Panc1 (cell line): Measurements from ENCODE around the gene USP44. TPM values are rescaled to one million over a fixed set of nuclear protein-coding genes. Genes with fewer than 3 reads are reported as not detected.

Experiments used
- ATAC-seq: fragments of 200-7000 bp; cut with Tn5 transposase; 2 replicates; pipeline ENCODE4 v1.9.1; 2020; ENCODE audit warnings: mild to moderate bottlenecking, moderate library complexity
- BruUV-seq: library from RNA; stranded (reverse); fragments of 400-500 nt; replicated peaks from 2 replicates; lab custom pipeline; 2021; lab: Mats Ljungman, UMichigan
- CTCF ChIA-PET: fragments of 300-600 bp; sonication (Branson Sonifier 250); formaldehyde crosslinking; loops from one replicate; lab custom pipeline; 2022; ENCODE audit warnings: antibody characterized with exemption; lab: Charles Lee
- POLR2A ChIA-PET: fragments of 300-600 bp; sonication (Branson Sonifier 250); formaldehyde crosslinking; loops from one replicate; lab custom pipeline; 2022; ENCODE audit warnings: antibody characterized with exemption; lab: Charles Lee
- DNase-seq: peaks from one replicate; pipeline ENCODE4 v3.0.0-alpha.2; 2010; ENCODE audit warnings: low read depth, low spot score
- H3K27ac ChIP-seq: 2 replicates; pipeline ENCODE4 v1.5.1; 2011; ENCODE audit warnings: mild to moderate bottlenecking, low read length, inconsistent platforms
- H3K27me3 ChIP-seq: fragments of 200-500 bp; sonication (Bioruptor generic); 2 replicates; pipeline ENCODE4 v1.6.0; 2014; ENCODE audit warnings: low read length, inconsistent platforms; ENCODE audit not compliant: control insufficient read depth, insufficient read depth
- H3K36me3 ChIP-seq: fragments of 200-500 bp; sonication (Bioruptor generic); 2 replicates; pipeline ENCODE4 v1.5.1; 2014; ENCODE audit warnings: inconsistent platforms, mild to moderate bottlenecking, low read length, moderate library complexity; ENCODE audit not compliant: control insufficient read depth, insufficient read depth
- H3K4me1 ChIP-seq: 2 replicates; pipeline ENCODE4 v1.5.1; 2011; ENCODE audit warnings: inconsistent platforms, mild to moderate bottlenecking, low read length, moderate library complexity; ENCODE audit not compliant: control insufficient read depth, insufficient read depth
- H3K4me3 ChIP-seq, 2 experiments: 2 replicates each; pipeline ENCODE4 v1.5.1; 2011 to 2012; ENCODE audit warnings: low read depth in 2 of 2, low read length in 2 of 2, mild to moderate bottlenecking in 2 of 2, inconsistent platforms in 1 of 2, moderate library complexity in 1 of 2
- H3K9me3 ChIP-seq: fragments of 200-500 bp; sonication (Bioruptor generic); 2 replicates; pipeline ENCODE4 v1.5.1; 2014; ENCODE audit warnings: low read depth, mild to moderate bottlenecking, inconsistent platforms, low read length, moderate library complexity; ENCODE audit not compliant: control insufficient read depth, insufficient read depth
- POLR2AphosphoS5 ChIP-seq: IDR thresholded peaks from 2 replicates; pipeline ENCODE4 v1.6.1; 2012; ENCODE audit warnings: mild to moderate bottlenecking, low read depth, low read length, moderate library complexity
- SIN3A ChIP-seq: IDR thresholded peaks from 2 replicates; pipeline ENCODE4 v1.6.1; 2012; ENCODE audit warnings: low read depth, mild to moderate bottlenecking, low read length, moderate library complexity, borderline replicate concordance; ENCODE audit not compliant: insufficient read depth
- TCF7L2 ChIP-seq: IDR thresholded peaks from 2 replicates; pipeline ENCODE4 v1.6.1; 2011; ENCODE audit warnings: mild to moderate bottlenecking, low read depth, low read length, inconsistent platforms
- in situ Hi-C: cut with HindIII; loops from 2 replicates; pipeline ENCODE4 v1.10.0; 2016; ENCODE audit warnings: low sequenced_read_pairs, low pct_unique_long_range_greater_than_20kb
- intact Hi-C: fragments of 100-400 bp; cut with micrococcal nuclease; formaldehyde crosslinking; loops from one replicate; pipeline ENCODE4 v1.10.0; 2022; ENCODE audit not compliant: unreplicated experiment
- total RNA-seq: library from RNA; stranded (reverse); gene quantifications from one replicate; pipeline ENCODE4 v1.2.1, GENCODE V29; 2021; ENCODE audit not compliant: unreplicated experiment
- TF ChIP-seq, protein P1 (sequence below): fragments of 450-650 bp; IDR thresholded peaks from 2 replicates; pipeline ENCODE4 v1.5.1; 2017; ENCODE audit warnings: mild to moderate bottlenecking
- TF ChIP-seq, protein P2 (sequence below), 2 experiments: IDR thresholded peaks; 2 replicates each; pipeline ENCODE4 v1.6.1; 2011 to 2012; ENCODE audit warnings: low read depth in 2 of 2, control low read depth in 1 of 2, low read length in 1 of 2, mild to moderate bottlenecking in 1 of 2, moderate library complexity in 1 of 2; ENCODE audit not compliant: insufficient read depth in 1 of 2

USP44 gene
- total RNA-seq, 1 experiment from 2014 or later: 0.10 TPM

DNA sequence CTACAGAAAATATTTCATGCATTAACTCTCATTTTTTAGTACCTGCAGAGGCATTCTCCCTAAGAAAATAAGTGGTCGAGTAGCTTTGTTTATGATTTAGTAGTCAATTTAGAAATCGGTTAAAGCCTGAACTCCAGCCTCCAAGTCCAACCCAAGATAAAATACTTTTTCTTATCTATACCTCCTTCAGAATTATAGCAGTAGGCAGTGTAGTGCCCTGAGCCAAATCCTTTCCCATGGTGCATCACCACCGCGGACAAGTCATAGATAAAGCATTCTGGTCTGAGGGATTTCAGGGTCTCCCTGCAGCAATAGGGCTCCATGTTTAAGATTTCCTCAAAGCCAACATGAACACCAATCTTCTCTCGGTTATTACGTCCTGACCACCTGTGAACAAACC lies 30.5 kb downstream of the USP44 start:
- H3K36me3 ChIP-seq: no peaks in the 10 kb centered on the region
- no TSS peak for BruUV-seq
- intact Hi-C loops: no loop called here
- no peak overlapping the region for H3K27ac ChIP-seq
- in situ Hi-C loops: no loop called here
- H3K4me1 ChIP-seq: no peaks in the 10 kb centered on the region
- TF ChIP-seq, protein P1, sequence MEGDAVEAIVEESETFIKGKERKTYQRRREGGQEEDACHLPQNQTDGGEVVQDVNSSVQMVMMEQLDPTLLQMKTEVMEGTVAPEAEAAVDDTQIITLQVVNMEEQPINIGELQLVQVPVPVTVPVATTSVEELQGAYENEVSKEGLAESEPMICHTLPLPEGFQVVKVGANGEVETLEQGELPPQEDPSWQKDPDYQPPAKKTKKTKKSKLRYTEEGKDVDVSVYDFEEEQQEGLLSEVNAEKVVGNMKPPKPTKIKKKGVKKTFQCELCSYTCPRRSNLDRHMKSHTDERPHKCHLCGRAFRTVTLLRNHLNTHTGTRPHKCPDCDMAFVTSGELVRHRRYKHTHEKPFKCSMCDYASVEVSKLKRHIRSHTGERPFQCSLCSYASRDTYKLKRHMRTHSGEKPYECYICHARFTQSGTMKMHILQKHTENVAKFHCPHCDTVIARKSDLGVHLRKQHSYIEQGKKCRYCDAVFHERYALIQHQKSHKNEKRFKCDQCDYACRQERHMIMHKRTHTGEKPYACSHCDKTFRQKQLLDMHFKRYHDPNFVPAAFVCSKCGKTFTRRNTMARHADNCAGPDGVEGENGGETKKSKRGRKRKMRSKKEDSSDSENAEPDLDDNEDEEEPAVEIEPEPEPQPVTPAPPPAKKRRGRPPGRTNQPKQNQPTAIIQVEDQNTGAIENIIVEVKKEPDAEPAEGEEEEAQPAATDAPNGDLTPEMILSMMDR: no peak
- no peak for TF ChIP-seq TCF7L2
- no peak for TF ChIP-seq SIN3A
- no peak for TF ChIP-seq POLR2AphosphoS5
- TF ChIP-seq, protein P2, sequence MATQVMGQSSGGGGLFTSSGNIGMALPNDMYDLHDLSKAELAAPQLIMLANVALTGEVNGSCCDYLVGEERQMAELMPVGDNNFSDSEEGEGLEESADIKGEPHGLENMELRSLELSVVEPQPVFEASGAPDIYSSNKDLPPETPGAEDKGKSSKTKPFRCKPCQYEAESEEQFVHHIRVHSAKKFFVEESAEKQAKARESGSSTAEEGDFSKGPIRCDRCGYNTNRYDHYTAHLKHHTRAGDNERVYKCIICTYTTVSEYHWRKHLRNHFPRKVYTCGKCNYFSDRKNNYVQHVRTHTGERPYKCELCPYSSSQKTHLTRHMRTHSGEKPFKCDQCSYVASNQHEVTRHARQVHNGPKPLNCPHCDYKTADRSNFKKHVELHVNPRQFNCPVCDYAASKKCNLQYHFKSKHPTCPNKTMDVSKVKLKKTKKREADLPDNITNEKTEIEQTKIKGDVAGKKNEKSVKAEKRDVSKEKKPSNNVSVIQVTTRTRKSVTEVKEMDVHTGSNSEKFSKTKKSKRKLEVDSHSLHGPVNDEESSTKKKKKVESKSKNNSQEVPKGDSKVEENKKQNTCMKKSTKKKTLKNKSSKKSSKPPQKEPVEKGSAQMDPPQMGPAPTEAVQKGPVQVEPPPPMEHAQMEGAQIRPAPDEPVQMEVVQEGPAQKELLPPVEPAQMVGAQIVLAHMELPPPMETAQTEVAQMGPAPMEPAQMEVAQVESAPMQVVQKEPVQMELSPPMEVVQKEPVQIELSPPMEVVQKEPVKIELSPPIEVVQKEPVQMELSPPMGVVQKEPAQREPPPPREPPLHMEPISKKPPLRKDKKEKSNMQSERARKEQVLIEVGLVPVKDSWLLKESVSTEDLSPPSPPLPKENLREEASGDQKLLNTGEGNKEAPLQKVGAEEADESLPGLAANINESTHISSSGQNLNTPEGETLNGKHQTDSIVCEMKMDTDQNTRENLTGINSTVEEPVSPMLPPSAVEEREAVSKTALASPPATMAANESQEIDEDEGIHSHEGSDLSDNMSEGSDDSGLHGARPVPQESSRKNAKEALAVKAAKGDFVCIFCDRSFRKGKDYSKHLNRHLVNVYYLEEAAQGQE (IDR thresholded peaks at IDR 0.05; ENCODE audit: insufficient read depth in 1 of 2, low read depth in 2 of 2, low read length in 1 of 2): no peak
- H3K4me3 ChIP-seq: no peak overlapping the region
- POLR2A ChIA-PET: no interaction called here
- no peaks in the 10 kb centered on the region for H3K9me3 ChIP-seq
- DNase-seq (no peak), ATAC-seq (no peak)
- no peaks in the 10 kb centered on the region for H3K27me3 ChIP-seq
- CTCF ChIA-PET: no interaction called here

DNA sequence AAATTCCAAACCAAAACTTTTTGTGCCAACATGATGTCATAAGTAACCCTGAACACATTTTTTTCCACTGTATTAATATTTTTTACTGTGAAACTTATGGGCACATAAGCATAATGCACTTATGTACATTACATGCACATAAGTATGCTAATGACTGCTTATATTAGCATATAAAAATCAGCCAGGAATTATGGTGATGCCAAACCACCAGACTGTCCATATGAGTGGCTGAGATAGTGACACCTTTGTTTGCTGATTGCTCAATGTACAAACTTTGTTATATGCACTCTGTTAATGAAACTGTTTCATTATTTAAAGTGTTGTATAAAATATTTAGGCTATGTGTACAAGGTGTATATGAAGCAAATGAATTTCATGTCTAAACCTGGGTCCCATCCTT lies 32.3 kb downstream of the USP44 start:
- ATAC-seq (no peak), DNase-seq (no peak)
- Histone ChIP-seq H3K9me3 (no peaks in the 10 kb centered on the region), H3K27ac (no peak overlapping the region), H3K27me3 (no peaks in the 10 kb centered on the region), H3K4me3 (no peak overlapping the region), H3K4me1 (no peaks in the 10 kb centered on the region), H3K36me3 (peaks cover 7% of the 10 kb centered on the region)
- ChIA-PET POLR2A (no interaction called here), CTCF (no interaction called here)
- intact Hi-C loops: no loop called here
- TF ChIP-seq, protein P2 (IDR thresholded peaks at IDR 0.05; ENCODE audit: insufficient read depth in 1 of 2, low read depth in 2 of 2, low read length in 1 of 2): no peak
- TF ChIP-seq POLR2AphosphoS5 (no peak), TCF7L2 (no peak), SIN3A (no peak)
- TF ChIP-seq, protein P1: no peak
- no TSS peak for BruUV-seq
- in situ Hi-C loops: no loop called here
